Astrocyte of the cerebellum (primary cell): ENCODE measurements around the gene CCL14.
"Not testable (repeated sequence)": the region's sequence is repeated elsewhere in the genome, so short reads cannot be mapped to it uniquely, and the experiment has no call there.

ENCODE experiments used
- DNase-seq: peaks from one replicate; pipeline ENCODE4 v3.0.0-alpha.2; 2011; ENCODE audit warnings: low read depth
- H3K4me3 ChIP-seq: 2 replicates; pipeline ENCODE4 v1.5.1; 2011; ENCODE audit warnings: mild to moderate bottlenecking, low read depth, low read length, moderate library complexity
- in situ Hi-C: cut with HindIII; loops from 2 replicates; pipeline ENCODE4 v1.10.0; 2017; ENCODE audit warnings: low sequenced_read_pairs
- TF ChIP-seq, protein P1 (sequence below): IDR thresholded peaks from 2 replicates; pipeline ENCODE4 v1.5.1; 2012; ENCODE audit warnings: low read length, low read depth, moderate library complexity, mild to moderate bottlenecking; ENCODE audit errors: missing control alignments

The CCL14 gene

DNA sequence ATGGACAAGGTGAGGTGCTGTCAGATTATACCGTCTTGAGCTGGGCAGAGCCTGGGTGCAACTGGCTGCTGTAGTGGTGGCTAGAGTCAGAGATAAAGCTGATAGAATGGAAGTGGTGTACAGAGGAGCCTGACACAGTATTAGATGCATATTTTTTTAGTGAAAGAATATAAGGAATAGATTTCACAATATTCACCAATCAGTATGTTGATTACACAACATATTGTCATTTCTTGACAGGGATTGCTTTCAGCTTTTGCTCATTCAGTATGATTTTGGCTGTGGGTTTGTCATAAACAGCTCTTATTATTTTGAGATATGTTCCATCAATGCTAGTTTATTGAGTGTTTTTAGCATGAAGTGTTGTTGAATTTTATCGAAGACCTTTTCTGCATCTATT lies 32.9 kb upstream of the CCL14 start:
- no peak for DNase-seq
- no peak overlapping the region for H3K4me3 ChIP-seq
- TF ChIP-seq, protein P1, sequence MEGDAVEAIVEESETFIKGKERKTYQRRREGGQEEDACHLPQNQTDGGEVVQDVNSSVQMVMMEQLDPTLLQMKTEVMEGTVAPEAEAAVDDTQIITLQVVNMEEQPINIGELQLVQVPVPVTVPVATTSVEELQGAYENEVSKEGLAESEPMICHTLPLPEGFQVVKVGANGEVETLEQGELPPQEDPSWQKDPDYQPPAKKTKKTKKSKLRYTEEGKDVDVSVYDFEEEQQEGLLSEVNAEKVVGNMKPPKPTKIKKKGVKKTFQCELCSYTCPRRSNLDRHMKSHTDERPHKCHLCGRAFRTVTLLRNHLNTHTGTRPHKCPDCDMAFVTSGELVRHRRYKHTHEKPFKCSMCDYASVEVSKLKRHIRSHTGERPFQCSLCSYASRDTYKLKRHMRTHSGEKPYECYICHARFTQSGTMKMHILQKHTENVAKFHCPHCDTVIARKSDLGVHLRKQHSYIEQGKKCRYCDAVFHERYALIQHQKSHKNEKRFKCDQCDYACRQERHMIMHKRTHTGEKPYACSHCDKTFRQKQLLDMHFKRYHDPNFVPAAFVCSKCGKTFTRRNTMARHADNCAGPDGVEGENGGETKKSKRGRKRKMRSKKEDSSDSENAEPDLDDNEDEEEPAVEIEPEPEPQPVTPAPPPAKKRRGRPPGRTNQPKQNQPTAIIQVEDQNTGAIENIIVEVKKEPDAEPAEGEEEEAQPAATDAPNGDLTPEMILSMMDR, result no peak
- in situ Hi-C loops, result no loop called here

DNA sequence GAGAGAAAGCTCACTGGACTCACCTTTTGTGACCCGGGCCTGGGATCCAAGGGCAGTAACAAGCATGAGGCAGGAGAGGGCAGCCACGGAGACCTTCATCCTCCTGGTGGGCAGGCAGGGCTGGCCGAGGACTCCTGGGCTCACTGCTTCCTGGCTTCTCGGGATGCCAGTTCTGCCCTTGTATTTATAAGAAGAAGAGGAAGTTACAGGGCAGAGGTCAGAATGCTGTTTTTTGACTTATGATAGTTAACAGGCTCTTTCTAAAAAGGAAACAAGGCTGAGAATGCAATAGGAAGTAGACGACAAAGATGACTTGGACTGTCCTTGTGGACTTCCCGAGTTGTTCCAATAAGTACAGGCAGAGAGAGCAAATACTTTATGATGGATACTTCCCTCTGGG lies 31.3 kb upstream of the CCL14 start, which contains the start of gene CCL23:
CCL23 (minus strand) TSS at position 174 of the 400 bp plus-strand sequence; CDS start at position 99, 75 bp downstream.
- H3K4me3 ChIP-seq, result no peak within 1 kb of the TSS
- in situ Hi-C loops, result no loop called here

DNA sequence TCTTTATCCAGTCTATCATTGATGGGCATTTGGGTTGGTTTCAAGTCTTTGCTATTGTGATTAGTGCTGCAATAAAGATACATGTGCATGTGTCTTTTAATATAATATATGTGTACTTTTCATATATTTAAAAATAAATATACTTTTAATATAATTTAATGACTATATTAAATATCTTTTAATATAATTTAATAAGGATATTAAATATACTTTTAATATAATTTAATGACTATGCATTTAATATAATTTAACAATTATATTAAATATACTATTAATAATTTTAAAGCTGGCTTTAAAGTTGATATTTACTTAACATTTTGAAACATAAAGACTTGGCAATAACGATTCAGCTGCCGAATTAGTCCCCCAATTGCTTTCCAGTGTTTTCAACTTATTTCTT lies 30.0 kb upstream of the CCL14 start:
- TF ChIP-seq, protein P1, result no peak

More for the DNA sequence above, 31.3 kb upstream of the CCL14 start, which contains the start of gene CCL23:
- TF ChIP-seq, protein P1, result no peak
- no peak for DNase-seq

DNA sequence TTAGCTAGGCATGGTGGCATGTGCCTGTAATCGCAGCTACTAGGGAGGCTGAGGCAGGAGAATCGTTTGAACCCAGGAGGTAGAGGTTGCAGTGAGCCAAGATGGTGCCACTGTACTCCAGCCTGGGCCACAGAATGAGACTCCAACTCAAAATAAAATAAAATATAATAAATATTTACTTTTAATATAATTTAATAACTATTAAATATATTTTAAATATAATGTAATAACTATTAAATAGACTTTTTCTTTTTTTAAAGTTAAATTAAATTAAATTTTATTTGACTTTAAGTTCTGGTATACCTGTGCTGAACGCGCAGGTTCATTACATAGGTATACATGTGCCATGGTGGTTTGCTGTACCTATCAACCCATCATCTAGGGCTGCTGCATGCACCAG lies 29.4 kb upstream of the CCL14 start:
- H3K4me3 ChIP-seq, in situ Hi-C loops, DNase-seq: not testable (repeated sequence)

More for the DNA sequence above, 30.0 kb upstream of the CCL14 start:
- no peak for DNase-seq
- H3K4me3 ChIP-seq, result no peak overlapping the region
- in situ Hi-C loops, result no loop called here

DNA sequence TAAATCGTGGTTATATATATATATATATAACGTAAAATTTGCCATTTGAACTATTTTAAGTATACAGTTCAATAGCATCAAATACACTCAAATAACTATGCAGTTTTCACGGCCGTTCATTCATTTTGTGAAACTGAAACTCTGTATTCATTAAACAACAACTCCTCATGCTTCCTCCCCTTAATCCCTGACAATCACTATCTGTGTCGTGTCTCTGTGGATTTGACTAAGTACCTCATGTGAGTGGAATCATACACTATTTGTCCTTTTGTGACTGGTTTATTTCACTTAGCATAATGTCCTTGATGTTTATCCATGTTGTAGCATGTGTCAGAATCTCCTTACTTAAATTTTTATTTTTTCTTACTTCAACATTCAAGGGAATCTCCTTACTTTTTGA lies 28.4 kb upstream of the CCL14 start:
- in situ Hi-C loops, result no loop called here
- TF ChIP-seq, protein P1, result no peak
- H3K4me3 ChIP-seq, result no peak overlapping the region
- no peak for DNase-seq

DNA sequence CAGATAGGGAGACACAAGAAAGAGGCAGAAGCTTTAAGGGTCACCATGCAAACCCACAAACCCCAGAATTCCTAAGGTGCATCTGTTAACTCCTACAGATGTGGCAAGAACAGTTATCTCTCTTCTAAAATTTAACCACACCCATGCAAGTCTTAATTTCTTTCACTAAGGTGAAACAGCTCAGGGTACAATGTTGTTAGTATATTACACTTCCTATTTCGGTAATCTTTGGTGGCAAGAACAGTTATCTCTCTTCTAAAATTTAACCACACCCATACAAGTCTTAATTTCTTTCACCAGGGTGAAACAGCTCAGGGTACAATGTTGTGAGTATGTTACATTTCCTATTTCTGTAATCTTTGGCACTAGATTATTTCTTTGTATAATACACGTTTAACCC lies 24.7 kb upstream of the CCL14 start:
- DNase-seq, result no peak
- TF ChIP-seq, protein P1, result no peak
- H3K4me3 ChIP-seq, result no peak overlapping the region
- in situ Hi-C loops, result no loop called here

DNA sequence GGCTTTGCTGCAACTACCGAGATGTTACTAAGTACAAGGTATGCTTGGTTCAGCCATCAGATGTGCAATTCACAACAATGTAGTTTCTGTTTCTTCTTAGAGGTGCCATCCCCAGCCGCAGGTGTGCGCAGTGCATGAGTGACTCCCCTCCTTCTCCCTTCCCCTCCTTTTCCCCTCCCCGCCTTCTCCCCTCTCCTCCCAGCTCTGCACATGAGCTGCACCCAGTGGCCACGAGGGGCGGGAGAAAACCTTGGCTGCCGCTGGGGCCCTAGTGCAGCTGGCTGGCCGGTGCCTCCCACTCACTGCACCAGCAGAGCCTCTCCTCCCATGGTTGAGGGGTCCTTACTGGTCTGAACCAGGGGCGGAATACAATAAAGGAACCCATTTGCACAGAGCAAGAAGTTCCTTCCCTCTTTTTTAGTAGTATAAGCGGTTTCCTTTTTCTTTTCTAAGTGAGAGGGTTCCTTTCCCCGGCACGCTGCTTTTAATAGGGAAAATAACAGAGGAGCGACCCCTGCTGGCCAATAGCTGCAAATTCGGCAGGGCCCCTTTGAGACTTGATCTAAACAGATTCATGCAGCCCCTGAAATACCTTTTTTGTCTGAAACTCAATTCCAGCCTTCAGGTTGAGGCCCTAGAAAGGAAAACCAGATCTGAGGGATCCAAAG lies 22.6 kb upstream of the CCL14 start:
- in situ Hi-C loops, result no loop called here
- DNase-seq, result no peak
- H3K4me3 ChIP-seq, result no peak overlapping the region
- TF ChIP-seq, protein P1, result peak; percentile 11
